Activated CD4-positive, alpha-beta memory T cell treated with anti-CD3 and anti-CD28 coated beads for 36 hours (primary cell): ENCODE results near the gene ZNF536. TPM values are rescaled to one million over a fixed set of nuclear protein-coding genes. Genes with fewer than 3 reads are reported as not detected.
"Not testable (repeated sequence)": the region's sequence is repeated elsewhere in the genome, so short reads cannot be mapped to it uniquely, and the experiment has no call there.

Experiments used
- CTCF ChIA-PET: fragments of 350-600 bp; sonication (Branson Sonifier 250); formaldehyde crosslinking; loops from one replicate; lab custom pipeline; 2021; ENCODE audit warnings: antibody characterized with exemption, inconsistent platforms; lab: Charles Lee
- POLR2A ChIA-PET: fragments of 350-600 bp; sonication (Branson Sonifier 250); formaldehyde crosslinking; loops from one replicate; lab custom pipeline; 2021; ENCODE audit warnings: antibody characterized with exemption; lab: Charles Lee
- DNase-seq: peaks from one replicate; pipeline ENCODE4 v3.0.0-alpha.2; 2020
- H3K27ac Mint-ChIP-seq: one replicate; pipeline ENCODE4 v1.8.0; 2021; ENCODE audit warnings: mixed read lengths
- H3K27me3 Mint-ChIP-seq: one replicate; pipeline ENCODE4 v1.8.0; 2021; ENCODE audit warnings: mixed read lengths
- H3K36me3 Mint-ChIP-seq: one replicate; pipeline ENCODE4 v1.8.0; 2021; ENCODE audit warnings: mixed read lengths
- H3K4me1 Mint-ChIP-seq: one replicate; pipeline ENCODE4 v1.8.0; 2021; ENCODE audit warnings: low read depth, mixed read lengths
- H3K4me3 Mint-ChIP-seq: one replicate; pipeline ENCODE4 v1.8.0; 2021; ENCODE audit warnings: mild to moderate bottlenecking, mixed read lengths
- H3K9me3 Mint-ChIP-seq: one replicate; pipeline ENCODE4 v1.8.0; 2021; ENCODE audit warnings: mixed read lengths
- intact Hi-C: fragments of 100-400 bp; cut with micrococcal nuclease; formaldehyde crosslinking; loops from one replicate; pipeline ENCODE4 v1.15.1; 2023
- total RNA-seq, 2 experiments: library from RNA; stranded (reverse); gene quantifications; one replicate each; pipeline ENCODE4 v1.2.3, GENCODE V29; 2021

The ZNF536 gene
- total RNA-seq, 2 experiments from 2014 or later = not detected

DNA sequence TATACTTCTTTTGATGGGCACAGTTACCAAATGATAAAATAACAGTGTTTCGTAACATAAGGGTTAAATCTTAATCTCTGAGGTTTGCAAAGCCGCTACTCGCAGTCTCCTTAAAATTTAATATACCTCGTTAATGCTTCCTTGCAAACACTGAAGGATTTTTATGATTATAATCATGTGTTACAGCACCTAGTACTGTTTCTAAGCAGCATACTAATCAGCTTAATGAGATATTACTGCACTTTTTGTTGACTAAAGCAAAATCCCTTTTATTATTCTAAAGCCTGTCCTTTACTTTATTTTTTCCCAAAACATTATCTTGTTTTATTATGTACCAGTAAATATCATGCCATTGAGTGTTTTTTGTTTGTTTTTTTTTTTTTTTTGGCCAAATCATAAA, 70.5 kb downstream of the ZNF536 start:
- no peaks in the 10 kb centered on the region for H3K27me3 Mint-ChIP-seq
- CTCF ChIA-PET = no interaction called here
- H3K4me3 Mint-ChIP-seq = no peak overlapping the region
- no peaks in the 10 kb centered on the region for H3K4me1 Mint-ChIP-seq
- no peak for DNase-seq
- H3K36me3 Mint-ChIP-seq = peaks cover 2% of the 10 kb centered on the region
- intact Hi-C loops = no loop called here
- POLR2A ChIA-PET = no interaction called here
- no peaks in the 10 kb centered on the region for H3K9me3 Mint-ChIP-seq
- no peak overlapping the region for H3K27ac Mint-ChIP-seq

GRCh38 chr19:30443531-30444252, 71.5 kb downstream of the ZNF536 start:
- no peak overlapping the region for H3K27ac Mint-ChIP-seq

GRCh38 chr19:30444253-30444671, 72.1 kb downstream of the ZNF536 start:
- intact Hi-C loops = no loop called here
- peaks cover under 1% of the 10 kb centered on the region for H3K27me3 Mint-ChIP-seq

More at GRCh38 chr19:30443531-30444252, 71.5 kb downstream of the ZNF536 start:
- intact Hi-C loops = no loop called here
- ChIA-PET POLR2A (no interaction called here), CTCF (no interaction called here)
- Mint-ChIP-seq H3K27me3 (no peaks in the 10 kb centered on the region), H3K9me3 (no peaks in the 10 kb centered on the region), H3K4me3 (no peak overlapping the region), H3K4me1 (no peaks in the 10 kb centered on the region), H3K36me3 (peaks cover 2% of the 10 kb centered on the region)
- DNase-seq = no peak

DNA sequence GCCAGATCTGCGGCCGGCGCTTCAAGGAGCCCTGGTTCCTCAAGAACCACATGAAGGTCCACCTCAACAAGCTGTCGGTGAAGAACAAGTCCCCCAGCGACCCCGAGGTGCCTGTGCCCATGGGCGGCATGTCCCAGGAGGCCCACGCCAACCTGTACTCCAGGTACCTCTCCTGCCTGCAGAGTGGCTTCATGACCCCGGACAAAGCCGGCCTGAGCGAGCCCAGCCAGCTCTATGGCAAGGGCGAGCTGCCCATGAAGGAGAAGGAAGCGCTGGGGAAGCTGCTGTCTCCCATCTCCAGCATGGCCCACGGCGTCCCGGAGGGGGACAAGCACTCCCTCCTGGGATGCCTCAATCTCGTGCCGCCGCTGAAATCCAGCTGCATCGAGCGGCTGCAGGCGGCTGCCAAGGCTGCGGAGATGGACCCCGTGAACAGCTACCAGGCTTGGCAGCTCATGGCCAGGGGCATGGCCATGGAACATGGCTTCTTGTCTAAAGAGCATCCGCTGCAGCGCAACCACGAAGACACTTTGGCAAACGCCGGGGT, 72.6 kb downstream of the ZNF536 start:
- Mint-ChIP-seq H3K36me3 (peaks cover 2% of the 10 kb centered on the region), H3K4me1 (no peaks in the 10 kb centered on the region), H3K27ac (no peak overlapping the region), H3K27me3 (peaks cover 2% of the 10 kb centered on the region), H3K9me3 (no peaks in the 10 kb centered on the region), H3K4me3 (no peak overlapping the region)
- intact Hi-C loops = no loop called here
- ChIA-PET CTCF (no interaction called here), POLR2A (no interaction called here)
- no peak for DNase-seq

More at GRCh38 chr19:30444253-30444671, 72.1 kb downstream of the ZNF536 start:
- Mint-ChIP-seq H3K9me3 (no peaks in the 10 kb centered on the region), H3K27ac (no peak overlapping the region), H3K36me3 (peaks cover 2% of the 10 kb centered on the region), H3K4me1 (no peaks in the 10 kb centered on the region), H3K4me3 (no peak overlapping the region)
- ChIA-PET CTCF (no interaction called here), POLR2A (no interaction called here)
- no peak for DNase-seq

- no peak for DNase-seq
- Mint-ChIP-seq H3K36me3 (peaks cover 2% of the 10 kb centered on the region), H3K27me3 (peaks cover 2% of the 10 kb centered on the region), H3K9me3 (no peaks in the 10 kb centered on the region), H3K27ac (no peak overlapping the region), H3K4me1 (no peaks in the 10 kb centered on the region), H3K4me3 (no peak overlapping the region)
- intact Hi-C loops = no loop called here
- POLR2A ChIA-PET = no interaction called here
- CTCF ChIA-PET = no interaction called here
These were observed 73.2 kb downstream of the ZNF536 start for GRCh38 chr19:30445385-30445784.

GRCh38 chr19:30446120-30446519, 73.9 kb downstream of the ZNF536 start:
- H3K27me3 Mint-ChIP-seq, H3K4me3 Mint-ChIP-seq, CTCF ChIA-PET, intact Hi-C loops, H3K27ac Mint-ChIP-seq, DNase-seq, H3K36me3 Mint-ChIP-seq, H3K4me1 Mint-ChIP-seq, H3K9me3 Mint-ChIP-seq, POLR2A ChIA-PET: not testable (repeated sequence)

DNA sequence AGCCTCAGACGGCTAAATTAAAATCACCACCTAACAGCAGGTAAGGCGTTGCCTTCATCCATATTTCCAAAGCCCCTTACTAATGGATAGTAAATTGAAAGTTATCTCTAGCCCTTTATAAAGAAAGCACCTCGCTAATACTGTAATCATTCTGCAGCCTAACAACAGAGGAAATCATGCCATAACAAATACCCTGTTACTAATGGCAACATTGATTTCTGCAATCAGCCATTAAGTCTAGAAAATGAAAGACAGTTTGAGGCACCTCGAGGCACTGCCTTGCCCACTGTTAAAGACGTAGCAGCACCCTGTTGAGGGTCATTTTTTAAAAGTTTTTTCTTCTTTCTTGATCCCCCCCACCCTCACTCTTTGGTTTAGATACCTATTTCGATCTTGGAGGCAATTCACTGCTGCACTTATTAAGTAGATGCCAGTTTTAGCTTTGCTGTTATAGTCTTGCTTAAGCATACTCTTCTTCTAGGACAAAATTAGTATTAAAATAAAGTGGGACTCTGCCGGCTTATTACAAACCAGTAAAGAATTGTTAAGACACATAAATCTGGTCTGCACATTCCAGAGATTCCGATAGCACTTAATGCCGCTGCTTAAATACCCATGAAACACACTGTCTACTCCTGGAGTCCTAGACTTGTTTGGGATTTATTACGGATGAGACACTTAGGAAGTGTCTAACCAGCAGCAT, 74.8 kb downstream of the ZNF536 start:
- no peak for DNase-seq
- H3K9me3 Mint-ChIP-seq = no peaks in the 10 kb centered on the region
- H3K27ac Mint-ChIP-seq = no peak overlapping the region
- POLR2A ChIA-PET = no interaction called here
- H3K36me3 Mint-ChIP-seq = peaks cover 2% of the 10 kb centered on the region
- H3K27me3 Mint-ChIP-seq = peaks cover 2% of the 10 kb centered on the region
- intact Hi-C loops = no loop called here
- no peaks in the 10 kb centered on the region for H3K4me1 Mint-ChIP-seq
- H3K4me3 Mint-ChIP-seq = no peak overlapping the region
- CTCF ChIA-PET = no interaction called here

- H3K4me1 Mint-ChIP-seq = no peaks in the 10 kb centered on the region
- peaks cover 2% of the 10 kb centered on the region for H3K27me3 Mint-ChIP-seq
- no peak for DNase-seq
- ChIA-PET POLR2A (no interaction called here), CTCF (no interaction called here)
- intact Hi-C loops = no loop called here
- no peak overlapping the region for H3K4me3 Mint-ChIP-seq
- no peaks in the 10 kb centered on the region for H3K9me3 Mint-ChIP-seq
- no peak overlapping the region for H3K27ac Mint-ChIP-seq
- H3K36me3 Mint-ChIP-seq = peaks cover 2% of the 10 kb centered on the region
These were observed 75.3 kb downstream of the ZNF536 start for GRCh38 chr19:30447553-30447870.

DNA sequence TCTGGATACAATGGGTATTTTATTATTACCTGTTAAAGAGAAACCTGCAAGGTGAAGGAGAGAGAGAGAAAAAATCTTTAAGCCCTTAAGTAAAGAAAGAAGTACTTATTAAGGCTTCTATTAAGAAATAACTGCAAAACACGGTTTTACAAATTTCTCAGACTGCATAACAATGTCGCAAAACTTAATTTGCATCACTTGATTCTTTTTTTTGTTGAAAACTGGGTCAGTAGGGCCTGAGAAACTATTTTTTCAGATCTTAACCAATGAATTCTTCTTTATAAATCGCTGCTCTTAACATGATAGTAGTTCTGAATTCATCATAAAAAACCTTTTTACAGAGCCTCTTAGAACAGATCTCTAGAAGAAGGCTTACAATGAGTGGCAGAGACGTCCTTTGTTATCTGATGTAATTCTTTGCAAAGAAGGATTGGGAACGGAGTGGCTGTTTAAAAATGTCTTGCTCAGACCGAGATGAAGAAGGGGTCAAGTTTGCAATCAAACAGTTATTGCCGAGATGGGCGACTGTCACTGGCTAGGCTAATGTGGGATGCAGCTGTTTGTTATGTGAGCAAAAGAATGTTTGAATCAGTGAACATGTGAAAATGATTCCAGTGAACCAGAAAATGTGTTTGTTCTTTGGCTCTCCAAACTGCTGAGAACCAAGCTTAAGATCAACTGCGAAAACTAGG, 76.3 kb downstream of the ZNF536 start:
- CTCF ChIA-PET = no interaction called here
- Mint-ChIP-seq H3K9me3 (no peaks in the 10 kb centered on the region), H3K27me3 (peaks cover 2% of the 10 kb centered on the region), H3K27ac (no peak overlapping the region), H3K4me3 (no peak overlapping the region), H3K36me3 (no peaks in the 10 kb centered on the region), H3K4me1 (no peaks in the 10 kb centered on the region)
- POLR2A ChIA-PET = no interaction called here
- no peak for DNase-seq
- intact Hi-C loops = no loop called here

DNA sequence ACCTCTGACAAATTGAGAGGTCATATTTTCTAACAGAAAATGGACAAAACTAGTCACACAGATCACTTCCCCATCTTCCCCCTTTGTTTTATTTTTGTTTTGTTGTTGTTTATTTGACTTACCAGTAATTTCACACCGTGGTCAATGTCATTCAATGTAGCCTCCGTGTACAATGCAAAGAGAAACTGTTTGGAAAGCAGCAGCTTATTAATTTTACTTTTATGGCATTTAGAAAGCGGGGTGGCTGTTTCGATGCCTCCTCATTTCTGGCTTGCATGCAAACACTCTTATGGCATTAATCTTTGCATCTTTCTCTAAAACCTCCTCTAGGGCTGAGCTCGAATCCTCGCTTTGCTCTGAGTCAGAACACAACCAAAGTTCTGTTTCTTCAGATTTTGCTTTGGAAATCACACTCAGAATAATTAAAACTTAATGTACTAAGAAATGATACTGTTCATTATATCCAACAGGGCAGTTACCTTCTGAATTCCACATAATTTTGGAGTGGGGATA, 77.0 kb downstream of the ZNF536 start:
- Mint-ChIP-seq H3K27me3 (peaks cover 2% of the 10 kb centered on the region), H3K4me1 (no peaks in the 10 kb centered on the region), H3K9me3 (no peaks in the 10 kb centered on the region), H3K27ac (no peak overlapping the region), H3K36me3 (no peaks in the 10 kb centered on the region), H3K4me3 (no peak overlapping the region)
- CTCF ChIA-PET = no interaction called here
- intact Hi-C loops = no loop called here
- DNase-seq = no peak
- POLR2A ChIA-PET = interaction anchor here (0.6 kb wide), 1 partner anchor 32 kb away, joined by 5 read pairs; no protein-coding TSS in a partner anchor

DNA sequence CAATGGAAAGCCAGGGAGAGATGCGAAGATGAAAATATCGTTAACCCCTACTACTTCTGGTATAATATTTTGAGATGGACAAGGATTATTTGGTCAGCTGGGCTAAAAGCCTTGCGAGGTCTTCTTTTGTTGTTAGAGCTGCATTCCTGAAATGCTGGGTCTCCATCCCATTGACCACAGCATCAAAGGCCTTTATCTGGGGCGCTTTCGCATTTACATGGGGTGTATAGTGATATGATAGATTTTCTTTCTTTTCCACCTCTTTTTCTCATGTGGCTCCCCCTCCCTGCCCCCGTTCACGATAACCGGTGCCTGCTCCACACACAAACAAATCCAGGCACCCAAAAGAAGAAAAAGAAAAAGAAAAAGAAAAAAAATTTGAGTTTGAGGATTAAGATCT, 77.5 kb downstream of the ZNF536 start:
- POLR2A ChIA-PET = interaction anchor here (0.5 to 0.6 kb wide), 2 partner anchors 31 to 147 kb away, joined by 3 to 5 read pairs; no protein-coding TSS in a partner anchor
- H3K27me3 Mint-ChIP-seq = peaks cover 2% of the 10 kb centered on the region

GRCh38 chr19:30450100-30450499, 77.9 kb downstream of the ZNF536 start:
- H3K27ac Mint-ChIP-seq = no peak overlapping the region
- no peaks in the 10 kb centered on the region for H3K4me1 Mint-ChIP-seq
- peaks cover 2% of the 10 kb centered on the region for H3K27me3 Mint-ChIP-seq
- H3K4me3 Mint-ChIP-seq = no peak overlapping the region
- no peak for DNase-seq
- no peaks in the 10 kb centered on the region for H3K9me3 Mint-ChIP-seq
- ChIA-PET POLR2A (interaction anchor here (0.5 kb wide), 1 partner anchor 147 kb away, joined by 3 read pairs; no protein-coding TSS in a partner anchor), CTCF (no interaction called here)
- H3K36me3 Mint-ChIP-seq = no peaks in the 10 kb centered on the region
- intact Hi-C loops = no loop called here

More for the DNA sequence above, 77.5 kb downstream of the ZNF536 start:
- no peak for DNase-seq
- Mint-ChIP-seq H3K36me3 (no peaks in the 10 kb centered on the region), H3K9me3 (no peaks in the 10 kb centered on the region), H3K4me3 (no peak overlapping the region), H3K4me1 (no peaks in the 10 kb centered on the region), H3K27ac (no peak overlapping the region)
- CTCF ChIA-PET = no interaction called here
- intact Hi-C loops = no loop called here
